Mesendoderm (in vitro differentiated cells): Measurements from ENCODE around the gene DGKB.

Experiments used
- DNase-seq: peaks from one replicate; pipeline ENCODE4 v3.0.0; 2013
- H2AK5ac ChIP-seq: 2 replicates; pipeline ENCODE4 v1.6.1; 2013; ENCODE audit warnings: low read length, inconsistent platforms
- H2BK120ac ChIP-seq: 2 replicates; pipeline ENCODE4 v1.6.1; 2013; ENCODE audit warnings: low read depth, mild to moderate bottlenecking, low read length, moderate library complexity, mixed read lengths
- H2BK15ac ChIP-seq: replicated peaks from 2 replicates; pipeline ENCODE4 v1.6.1; 2013; ENCODE audit warnings: low read depth, mild to moderate bottlenecking, moderate library complexity
- H2BK5ac ChIP-seq: 2 replicates; pipeline ENCODE4 v1.6.1; 2013; ENCODE audit warnings: low read length, inconsistent platforms
- H3K18ac ChIP-seq: 2 replicates; pipeline ENCODE4 v1.6.1; 2013; ENCODE audit warnings: mild to moderate bottlenecking, low read length, mixed read lengths
- H3K23ac ChIP-seq: one replicate; pipeline ENCODE4 v1.6.1; 2013; ENCODE audit warnings: low read length
- H3K27ac ChIP-seq: 2 replicates; pipeline ENCODE4 v1.5.1; 2013; ENCODE audit warnings: low read depth, mild to moderate bottlenecking, inconsistent platforms, low read length, moderate library complexity
- H3K27me3 ChIP-seq: 2 replicates; pipeline ENCODE4 v1.6.1; 2013; ENCODE audit warnings: low read length, control low read depth, mild to moderate bottlenecking, inconsistent platforms; ENCODE audit not compliant: insufficient read depth, poor library complexity
- H3K36me3 ChIP-seq: 2 replicates; pipeline ENCODE4 v1.6.1; 2013; ENCODE audit warnings: low read length, inconsistent platforms; ENCODE audit not compliant: control insufficient read depth, insufficient read depth
- H3K4ac ChIP-seq: one replicate; pipeline ENCODE4 v1.6.1; 2013; ENCODE audit warnings: low read depth, mild to moderate bottlenecking, low read length, moderate library complexity
- H3K4me1 ChIP-seq: 2 replicates; pipeline ENCODE4 v1.6.1; 2013; ENCODE audit warnings: low read depth, low read length, inconsistent platforms; ENCODE audit not compliant: control insufficient read depth
- H3K4me2 ChIP-seq: 2 replicates; pipeline ENCODE4 v1.6.1; 2013; ENCODE audit warnings: low read length
- H3K4me3 ChIP-seq: 2 replicates; pipeline ENCODE4 v1.5.1; 2013; ENCODE audit warnings: mild to moderate bottlenecking, low read length
- H3K56ac ChIP-seq: one replicate; pipeline ENCODE4 v1.6.1; 2013; ENCODE audit warnings: low read length
- H3K79me1 ChIP-seq: 2 replicates; pipeline ENCODE4 v1.6.1; 2013; ENCODE audit warnings: low read length, inconsistent platforms
- H3K79me2 ChIP-seq: 2 replicates; pipeline ENCODE4 v1.6.1; 2013; ENCODE audit warnings: mild to moderate bottlenecking, low read length; ENCODE audit not compliant: control insufficient read depth, insufficient read depth
- H3K9ac ChIP-seq: 2 replicates; pipeline ENCODE4 v1.6.1; 2013; ENCODE audit warnings: low read length, inconsistent platforms
- H4K5ac ChIP-seq: one replicate; pipeline ENCODE4 v1.6.1; 2013; ENCODE audit warnings: low read length
- H4K8ac ChIP-seq: one replicate; pipeline ENCODE4 v1.6.1; 2013; ENCODE audit warnings: low read depth, mild to moderate bottlenecking, control low read depth, low read length, moderate library complexity
- WGBS: extraction: QIAGEN DNeasy Blood & Tissue Kit; methylation state at CpG from one replicate; pipeline ENCODE4 v1.1.7; 2013; ENCODE audit warnings: low lambda C conversion rate, missing lambda C conversion rate; ENCODE audit not compliant: insufficient coverage; ENCODE audit errors: extremely low coverage; 5-methylcytosine and 5-hydroxymethylcytosine counted together

DGKB gene

DNA sequence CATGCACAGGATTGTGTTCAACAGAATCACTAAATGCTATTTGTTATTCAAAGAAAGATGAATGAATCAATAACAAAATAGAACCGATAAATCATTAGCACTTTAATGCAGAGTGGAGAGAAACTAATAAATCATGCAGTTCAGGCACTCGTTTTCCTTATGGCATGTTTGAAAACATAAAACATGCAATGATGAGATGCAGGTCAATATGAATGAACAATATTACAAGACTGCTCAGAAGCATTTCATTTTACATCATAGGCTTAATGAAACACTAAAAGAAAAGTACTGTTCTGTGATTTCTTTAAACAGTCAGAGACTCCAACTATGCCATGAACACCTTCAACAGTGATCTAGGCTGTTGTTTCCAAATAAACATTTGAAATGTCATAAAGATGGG, 755.0 kb downstream of the DGKB start:
- Histone ChIP-seq H3K23ac (no peak overlapping the region), H2BK15ac (no peak overlapping the region), H3K4me3 (no peak overlapping the region), H3K4me1 (no peaks in the 10 kb centered on the region), H3K27me3 (no peaks in the 10 kb centered on the region), H2AK5ac (no peak overlapping the region), H4K5ac (no peak overlapping the region), H3K79me2 (no peaks in the 10 kb centered on the region), H3K56ac (no peak overlapping the region), H3K18ac (no peak overlapping the region), H3K9ac (no peak overlapping the region), H3K4me2 (no peak overlapping the region), H2BK5ac (no peak overlapping the region), H3K4ac (no peak overlapping the region), H4K8ac (no peak overlapping the region), H3K79me1 (no peaks in the 10 kb centered on the region), H3K27ac (no peak overlapping the region), H3K36me3 (no peaks in the 10 kb centered on the region), H2BK120ac (no peak overlapping the region)
- WGBS, result no CpG with 5 or more reads among the region's 2 CpGs
- no peak for DNase-seq

DNA sequence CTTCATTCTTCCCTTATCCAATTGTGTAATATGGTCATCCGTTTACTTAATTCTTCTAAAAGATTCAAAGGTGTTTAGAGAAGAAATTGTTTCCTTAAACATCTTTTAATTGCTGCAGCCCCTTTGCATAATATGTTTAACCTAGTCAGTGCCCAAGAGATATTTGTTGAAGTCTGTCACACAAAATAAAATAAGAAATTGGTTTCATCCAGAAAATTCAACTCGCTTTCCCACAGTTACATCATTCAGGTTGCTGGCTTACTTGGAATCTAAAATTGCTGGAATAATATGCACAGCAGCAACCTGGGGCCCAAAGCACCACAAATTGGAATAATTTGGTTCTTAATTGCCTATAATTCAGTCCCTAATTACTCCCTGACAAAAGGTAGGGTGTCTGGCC, 758.0 kb downstream of the DGKB start:
- Histone ChIP-seq H2BK5ac (no peak overlapping the region), H3K36me3 (no peaks in the 10 kb centered on the region), H3K18ac (no peak overlapping the region), H4K5ac (no peak overlapping the region), H3K56ac (no peak overlapping the region), H2BK15ac (no peak overlapping the region), H3K79me1 (no peaks in the 10 kb centered on the region), H3K27ac (no peak overlapping the region), H3K4me3 (no peak overlapping the region), H3K23ac (no peak overlapping the region), H2BK120ac (no peak overlapping the region), H3K4me2 (no peak overlapping the region), H3K4ac (no peak overlapping the region), H3K27me3 (no peaks in the 10 kb centered on the region), H4K8ac (no peak overlapping the region), H3K9ac (no peak overlapping the region), H3K4me1 (no peaks in the 10 kb centered on the region), H2AK5ac (no peak overlapping the region), H3K79me2 (no peaks in the 10 kb centered on the region)
- DNase-seq, result no peak
- no CpG with 5 or more reads among the region's 2 CpGs for WGBS

DNA sequence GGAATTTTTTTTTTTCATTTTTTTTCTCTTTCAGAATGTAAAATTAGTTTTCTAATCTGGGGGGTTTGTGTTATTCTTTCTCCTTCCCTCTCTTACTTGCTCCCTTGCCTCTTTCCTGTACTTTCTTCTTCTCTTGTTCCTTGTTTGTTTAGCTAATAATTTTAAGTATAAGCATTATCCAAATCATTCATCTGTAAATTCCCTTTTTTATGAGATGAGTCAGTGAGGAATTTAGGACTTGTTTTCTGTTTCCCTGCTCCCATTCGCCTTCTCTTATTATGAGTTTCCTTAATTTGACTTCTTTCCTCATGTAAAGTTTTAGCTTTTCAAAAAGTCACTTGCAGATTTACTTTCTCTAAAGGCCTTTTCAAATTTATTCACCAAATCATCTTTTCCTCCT, 758.4 kb downstream of the DGKB start:
- Histone ChIP-seq H3K56ac (no peak overlapping the region), H3K27ac (no peak overlapping the region), H3K4me1 (no peaks in the 10 kb centered on the region), H4K8ac (no peak overlapping the region), H4K5ac (no peak overlapping the region), H3K9ac (no peak overlapping the region), H3K18ac (no peak overlapping the region), H3K79me2 (no peaks in the 10 kb centered on the region), H3K4ac (no peak overlapping the region), H3K4me2 (no peak overlapping the region), H3K79me1 (no peaks in the 10 kb centered on the region), H3K36me3 (no peaks in the 10 kb centered on the region), H3K23ac (no peak overlapping the region), H2BK5ac (no peak overlapping the region), H2AK5ac (no peak overlapping the region), H3K4me3 (no peak overlapping the region), H2BK120ac (no peak overlapping the region), H2BK15ac (no peak overlapping the region), H3K27me3 (no peaks in the 10 kb centered on the region)
- WGBS, result no CpG with 5 or more reads among the region's 1 CpG
- no peak for DNase-seq

DNA sequence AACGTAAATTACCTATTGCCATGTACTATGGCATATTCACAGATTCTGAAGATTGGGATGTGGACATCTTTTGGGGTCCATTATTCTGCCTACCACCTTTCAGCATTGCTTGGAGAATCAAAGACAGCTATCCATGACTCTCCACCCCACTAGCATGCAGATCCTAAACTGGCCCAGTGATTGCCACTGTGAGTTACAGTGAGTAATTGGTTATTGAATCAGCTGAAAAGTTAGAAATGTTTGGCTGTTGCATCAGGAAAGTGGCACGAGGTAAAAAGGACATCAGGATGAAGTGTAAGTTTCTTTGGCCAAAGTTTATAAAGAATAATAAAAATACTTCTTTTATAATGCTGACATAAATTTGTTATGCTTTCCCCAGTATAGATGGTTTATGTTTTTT, 764.9 kb downstream of the DGKB start:
- no peak overlapping the region for H3K4me2 ChIP-seq
- H3K56ac ChIP-seq, result no peak overlapping the region
- no peak overlapping the region for H4K8ac ChIP-seq
- H3K9ac ChIP-seq, result no peak overlapping the region
- no peak overlapping the region for H3K27ac ChIP-seq
- no peak overlapping the region for H3K18ac ChIP-seq
- H3K4me3 ChIP-seq, result no peak overlapping the region
- H2BK15ac ChIP-seq, result no peak overlapping the region
- H2BK120ac ChIP-seq, result no peak overlapping the region
- H3K27me3 ChIP-seq, result no peaks in the 10 kb centered on the region
- no peaks in the 10 kb centered on the region for H3K79me2 ChIP-seq
- DNase-seq, result no peak
- no CpG with 5 or more reads among the region's 2 CpGs for WGBS
- H3K79me1 ChIP-seq, result no peaks in the 10 kb centered on the region
- no peaks in the 10 kb centered on the region for H3K4me1 ChIP-seq
- H2BK5ac ChIP-seq, result no peak overlapping the region
- no peak overlapping the region for H3K23ac ChIP-seq
- H2AK5ac ChIP-seq, result no peak overlapping the region
- H3K36me3 ChIP-seq, result no peaks in the 10 kb centered on the region
- no peak overlapping the region for H3K4ac ChIP-seq
- H4K5ac ChIP-seq, result no peak overlapping the region

DNA sequence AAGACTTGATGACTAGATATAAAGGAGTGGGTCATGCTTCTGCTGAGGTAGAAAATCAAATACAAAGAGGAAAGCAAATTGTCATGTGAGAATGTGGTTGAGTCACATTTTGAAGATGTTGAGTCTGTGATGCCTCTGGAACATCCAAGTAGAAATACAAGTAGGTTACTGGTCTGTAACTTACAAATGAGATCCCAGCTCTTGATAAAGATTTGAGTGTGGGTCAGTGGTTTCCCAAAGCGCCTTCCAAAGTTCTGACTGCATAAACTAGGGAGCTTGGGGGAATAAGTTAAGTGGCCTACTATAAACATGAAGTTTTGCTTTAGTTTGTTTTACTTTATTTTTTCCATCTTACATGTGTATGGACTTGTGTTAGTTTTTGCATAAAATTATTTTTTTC, 768.8 kb downstream of the DGKB start:
- no peak overlapping the region for H3K4me2 ChIP-seq
- WGBS, result no CpG with 5 or more reads among the region's 1 CpG
- H3K56ac ChIP-seq, result no peak overlapping the region
- H2BK15ac ChIP-seq, result no peak overlapping the region
- no peak overlapping the region for H2AK5ac ChIP-seq
- H3K79me1 ChIP-seq, result no peaks in the 10 kb centered on the region
- no peak overlapping the region for H3K23ac ChIP-seq
- H3K9ac ChIP-seq, result no peak overlapping the region
- no peak overlapping the region for H3K18ac ChIP-seq
- H3K27ac ChIP-seq, result no peak overlapping the region
- H3K4me1 ChIP-seq, result no peaks in the 10 kb centered on the region
- H4K8ac ChIP-seq, result no peak overlapping the region
- H2BK5ac ChIP-seq, result no peak overlapping the region
- no peaks in the 10 kb centered on the region for H3K36me3 ChIP-seq
- no peak overlapping the region for H2BK120ac ChIP-seq
- no peak for DNase-seq
- H3K79me2 ChIP-seq, result no peaks in the 10 kb centered on the region
- H3K4ac ChIP-seq, result no peak overlapping the region
- H3K4me3 ChIP-seq, result no peak overlapping the region
- no peaks in the 10 kb centered on the region for H3K27me3 ChIP-seq
- H4K5ac ChIP-seq, result no peak overlapping the region

DNA sequence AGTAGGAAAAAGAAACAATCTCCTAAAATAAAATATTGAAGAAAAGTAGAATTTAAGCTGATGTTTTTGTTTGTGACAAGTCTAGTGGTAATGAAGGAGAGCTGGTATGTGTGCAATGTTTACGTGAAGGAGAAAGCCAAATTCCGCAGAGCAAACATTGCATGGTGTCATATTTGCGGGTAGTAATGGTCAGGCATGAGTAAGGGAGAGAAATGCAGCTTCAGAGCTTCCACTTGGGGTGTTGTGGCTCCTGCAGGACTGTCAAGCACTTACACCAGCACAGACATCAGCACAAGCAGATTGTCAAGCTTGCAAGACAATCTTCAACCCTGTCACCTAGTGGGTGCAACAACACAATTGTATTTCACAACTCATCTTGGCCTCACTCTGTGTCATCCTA, 776.6 kb downstream of the DGKB start:
- Histone ChIP-seq H3K23ac (no peak overlapping the region), H4K8ac (no peak overlapping the region), H2AK5ac (no peak overlapping the region), H3K79me2 (no peaks in the 10 kb centered on the region), H3K18ac (no peak overlapping the region), H3K9ac (no peak overlapping the region), H3K27me3 (no peaks in the 10 kb centered on the region), H3K27ac (no peak overlapping the region), H4K5ac (no peak overlapping the region), H3K4me1 (peaks cover 2% of the 10 kb centered on the region), H2BK120ac (no peak overlapping the region), H3K79me1 (no peaks in the 10 kb centered on the region), H3K56ac (no peak overlapping the region), H2BK5ac (no peak overlapping the region), H2BK15ac (no peak overlapping the region), H3K4me3 (no peak overlapping the region), H3K4me2 (no peak overlapping the region), H3K4ac (no peak overlapping the region), H3K36me3 (no peaks in the 10 kb centered on the region)
- WGBS, result no CpG with 5 or more reads among the region's 3 CpGs
- peak; percentile 57 for DNase-seq
